CD4-positive, alpha-beta T cell treated with Interleukin-15 for 4 hours (primary cell): ENCODE measurements around the gene TDRD7.
A peak's percentile ranks its signal among the peaks of the same experiment; 100 is the strongest.
"Not testable (repeated sequence)": the region's sequence is repeated elsewhere in the genome, so short reads cannot be mapped to it uniquely, and the experiment has no call there.

Source experiments
- DNase-seq: peaks from one replicate; pipeline ENCODE4 v3.0.0-alpha.2; 2020; ENCODE audit warnings: low spot score

TDRD7 gene

DNA sequence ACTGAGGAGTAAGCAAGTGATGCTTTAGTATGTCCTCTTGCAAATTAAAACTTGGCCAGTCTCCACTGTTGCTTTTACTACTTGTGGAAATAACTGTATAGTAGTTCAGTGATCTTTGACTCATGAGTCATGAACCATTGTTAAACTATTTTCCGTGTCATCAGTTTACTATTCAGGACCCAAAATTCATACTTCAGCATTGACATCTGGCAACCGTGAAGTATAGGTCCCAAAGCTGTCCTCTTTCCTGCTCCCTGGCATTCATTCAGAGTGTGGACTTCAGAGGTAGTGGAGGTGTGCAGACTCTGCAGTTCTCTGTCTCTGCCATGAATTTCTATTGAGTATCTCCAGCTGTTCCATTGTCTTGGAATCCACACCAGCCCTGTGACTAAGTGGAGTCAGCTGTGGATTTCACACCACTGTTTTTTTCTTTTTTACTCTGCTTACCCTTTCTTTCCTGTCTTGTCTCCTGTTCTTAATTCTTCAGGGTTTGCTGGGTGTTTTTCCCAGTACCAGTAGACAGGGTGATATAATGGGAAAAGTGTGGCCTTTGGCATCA is 7.5 kb downstream of the TDRD7 start:
- no peak for DNase-seq

DNA sequence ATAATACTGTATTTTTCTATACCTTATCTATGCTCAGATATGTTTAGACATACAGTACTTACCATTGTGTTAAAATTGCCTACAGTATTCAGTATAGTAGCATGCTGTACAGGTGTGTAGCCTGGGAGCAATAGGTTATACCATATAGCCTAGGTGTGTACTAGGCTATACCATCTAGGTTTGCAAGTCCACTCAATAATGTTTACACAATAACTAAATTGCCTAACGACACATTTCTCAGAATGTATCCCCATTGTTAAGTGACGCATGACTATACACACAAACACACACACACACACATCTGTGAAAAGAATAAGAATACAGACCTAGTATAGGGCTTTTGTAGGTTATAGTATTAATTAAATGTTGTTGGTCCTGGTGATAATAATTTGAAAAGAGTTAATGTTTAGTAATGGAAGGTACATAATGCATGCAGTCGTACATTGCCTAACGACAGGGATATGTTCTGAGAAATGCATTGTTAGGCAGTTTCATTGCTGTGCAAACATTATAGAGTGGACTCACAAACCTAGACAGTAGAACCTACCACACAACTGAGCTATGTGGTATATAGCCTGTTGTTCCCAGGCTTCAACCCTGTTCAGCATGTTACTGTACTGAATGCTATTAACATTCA is 13.6 kb downstream of the TDRD7 start:
- no peak for DNase-seq

DNA sequence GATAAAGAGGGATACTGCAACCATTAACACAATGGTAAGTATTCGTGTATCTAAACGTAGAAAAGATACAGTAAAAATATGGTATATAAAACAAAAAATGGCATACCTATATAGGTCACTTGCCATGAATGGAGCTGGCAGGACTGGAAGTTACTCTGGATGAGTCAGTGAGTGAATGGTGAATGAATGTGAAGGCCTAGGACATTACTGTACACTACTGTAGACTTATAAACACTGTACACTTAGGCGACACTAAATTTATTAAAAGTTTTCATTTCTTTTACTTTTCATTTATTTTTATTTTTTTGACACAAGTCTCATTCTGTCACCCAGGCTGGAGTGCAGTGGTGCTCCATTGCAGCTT is 14.1 kb downstream of the TDRD7 start:
- no peak for DNase-seq

DNA sequence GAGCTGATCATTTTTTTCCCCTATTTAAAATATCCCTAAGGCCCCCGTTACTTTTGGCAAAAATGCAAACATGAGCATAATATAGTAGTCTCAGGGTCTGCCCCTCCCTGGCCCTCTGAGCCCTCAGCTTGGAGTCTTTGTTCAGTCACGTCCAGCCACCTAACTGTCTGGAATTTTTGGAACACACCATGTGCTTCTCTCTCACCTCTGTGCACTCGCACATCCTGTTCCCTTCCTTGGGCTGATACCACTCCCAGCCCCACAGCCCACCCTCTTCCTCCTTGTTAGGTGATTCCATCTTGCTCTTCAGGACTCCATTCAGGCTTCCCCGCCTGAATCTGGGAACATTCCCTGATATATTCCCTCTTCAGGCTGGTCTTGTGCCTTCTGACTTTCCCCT is 16.0 kb downstream of the TDRD7 start:
- DNase-seq: no peak

DNA sequence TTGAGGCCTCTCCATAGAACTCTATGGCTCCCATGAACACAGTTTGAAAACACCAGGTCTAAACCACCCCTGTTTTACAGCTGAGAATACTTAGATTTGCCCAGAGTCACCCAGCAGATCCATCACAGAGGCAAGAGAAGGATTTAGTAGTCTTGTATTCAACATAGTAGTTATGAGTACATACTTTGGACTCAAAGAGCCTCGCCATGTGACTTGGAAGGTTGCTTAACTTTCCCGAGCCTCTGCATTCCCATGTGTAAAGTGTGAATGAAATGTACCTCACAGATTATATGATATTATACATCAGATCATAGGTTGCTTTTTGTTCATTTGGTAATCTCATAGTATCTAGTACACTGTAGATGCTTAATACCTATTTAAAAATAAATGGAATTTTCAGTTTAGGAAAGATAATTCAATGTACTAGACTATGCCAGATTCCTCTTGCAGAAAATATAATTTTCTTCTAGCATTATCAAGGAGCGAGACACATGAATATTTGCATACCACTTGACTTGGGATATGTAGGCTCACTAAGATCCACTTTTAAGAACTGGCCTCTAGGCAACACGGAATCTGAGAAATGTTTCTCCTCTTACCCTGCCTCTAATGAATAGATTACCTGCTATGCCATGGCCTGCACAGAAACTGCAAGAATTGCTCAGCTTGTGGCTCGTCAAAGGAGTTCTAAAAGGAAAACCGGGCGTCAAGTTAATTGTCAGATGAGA is 18.6 kb downstream of the TDRD7 start:
- DNase-seq: no peak

DNA sequence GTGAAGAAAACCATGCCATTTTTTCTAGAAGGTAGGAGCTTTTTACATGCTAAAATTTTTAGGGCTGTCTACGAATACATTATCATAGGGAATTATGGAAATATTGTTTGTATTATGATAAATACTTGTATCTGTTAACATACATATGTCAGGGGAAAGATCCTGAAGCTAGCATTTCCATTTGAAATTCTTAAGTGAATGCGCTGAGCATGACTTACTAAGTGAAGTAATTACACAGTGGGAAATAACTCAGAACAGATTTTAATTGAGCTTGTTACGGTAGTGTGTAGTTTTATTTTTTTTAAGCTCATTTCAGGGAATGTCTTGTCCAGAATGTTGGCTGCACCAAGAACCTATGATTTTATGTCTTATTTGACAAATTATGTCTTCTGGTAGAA is 19.1 kb downstream of the TDRD7 start:
- no peak for DNase-seq

DNA sequence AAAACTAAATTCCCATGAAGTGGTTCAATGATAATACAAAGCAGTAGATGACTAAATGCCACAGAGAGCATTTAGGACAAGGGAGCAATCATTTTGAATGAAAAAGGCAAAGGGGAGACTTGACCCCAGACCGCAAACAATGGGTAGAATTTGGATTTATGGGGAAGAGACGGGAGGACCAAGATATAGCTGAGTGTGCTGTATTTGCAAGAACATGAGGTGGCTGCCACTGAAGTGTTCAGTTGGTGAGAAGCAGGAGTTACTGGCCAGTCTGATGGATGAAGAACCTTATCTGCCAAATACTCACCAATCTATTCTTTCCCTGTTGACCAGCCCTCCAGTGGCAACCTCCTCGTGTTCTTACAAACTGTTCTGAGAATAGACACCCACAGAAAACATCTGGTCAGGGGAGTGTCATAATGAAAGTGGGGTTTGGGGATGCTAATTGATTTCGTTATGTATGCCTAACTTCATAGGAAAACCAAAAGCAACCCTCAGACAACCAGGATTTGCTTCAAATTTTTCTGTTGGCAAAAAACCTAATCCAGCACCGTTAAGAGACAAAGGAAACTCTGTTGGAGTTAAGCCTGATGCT is 19.8 kb downstream of the TDRD7 start:
- DNase-seq: no peak

DNA sequence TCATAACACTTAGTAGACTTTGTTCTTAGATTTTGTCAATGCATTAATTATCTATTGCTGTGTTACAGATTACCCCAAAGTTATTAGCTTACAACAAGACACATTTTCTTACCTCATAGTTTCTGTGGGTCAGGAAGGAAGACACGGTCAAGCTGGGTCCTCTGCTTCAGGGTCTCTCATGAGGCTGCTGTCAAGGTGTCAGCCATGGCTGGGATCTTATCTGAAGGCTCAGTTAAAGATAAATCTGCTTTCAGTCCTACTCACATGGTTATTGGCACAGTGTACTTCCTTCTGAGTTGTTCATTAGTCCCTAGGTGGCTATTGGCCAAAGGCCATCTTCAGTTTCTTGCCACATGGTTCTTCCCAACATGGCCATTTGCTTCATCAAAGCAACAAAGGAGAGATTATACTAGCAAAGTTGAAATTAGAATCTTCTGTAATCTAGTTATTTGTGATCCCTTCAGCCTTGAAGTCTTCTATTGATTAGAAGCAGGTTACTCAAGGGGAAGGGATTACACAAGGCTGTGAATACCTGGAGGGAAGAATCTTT is 25.2 kb downstream of the TDRD7 start:
- no peak for DNase-seq

DNA sequence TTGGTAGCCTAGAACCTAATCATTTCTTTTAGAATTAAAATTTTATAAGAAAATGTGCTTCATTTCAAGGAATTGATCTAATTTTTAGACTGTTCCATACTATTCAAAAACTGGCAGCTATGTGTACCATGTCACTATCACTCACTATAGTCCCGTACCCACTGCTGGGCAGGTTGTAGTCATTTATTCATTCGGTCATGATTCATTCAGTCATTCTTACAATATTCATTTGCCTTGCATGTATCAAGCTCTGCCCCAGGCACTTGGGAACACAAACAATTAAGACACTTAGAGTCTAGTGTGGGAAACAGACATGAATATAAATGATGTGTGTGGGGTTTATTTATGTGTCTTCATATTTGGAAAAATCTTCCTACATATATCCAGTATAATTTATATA is 26.4 kb downstream of the TDRD7 start:
- no peak for DNase-seq

DNA sequence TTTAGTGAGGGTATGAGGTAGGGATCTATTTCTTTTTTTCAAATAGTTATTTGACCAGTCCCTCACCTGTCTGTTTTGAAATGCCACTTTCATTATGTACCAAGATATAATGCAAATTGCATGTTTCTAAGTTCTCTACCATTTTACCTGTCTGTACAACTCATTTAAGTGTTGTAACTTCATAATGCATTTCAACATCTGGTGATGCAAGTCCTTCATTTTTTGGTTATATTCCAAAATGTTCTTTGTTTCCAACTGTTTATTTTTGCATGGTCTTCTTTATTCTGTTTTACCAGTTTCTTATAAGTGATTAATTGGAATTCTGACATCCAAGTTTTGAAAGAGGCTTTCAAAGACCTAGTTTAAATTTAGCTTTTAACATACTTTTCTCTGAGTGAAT is 26.8 kb downstream of the TDRD7 start:
- DNase-seq: no peak

DNA sequence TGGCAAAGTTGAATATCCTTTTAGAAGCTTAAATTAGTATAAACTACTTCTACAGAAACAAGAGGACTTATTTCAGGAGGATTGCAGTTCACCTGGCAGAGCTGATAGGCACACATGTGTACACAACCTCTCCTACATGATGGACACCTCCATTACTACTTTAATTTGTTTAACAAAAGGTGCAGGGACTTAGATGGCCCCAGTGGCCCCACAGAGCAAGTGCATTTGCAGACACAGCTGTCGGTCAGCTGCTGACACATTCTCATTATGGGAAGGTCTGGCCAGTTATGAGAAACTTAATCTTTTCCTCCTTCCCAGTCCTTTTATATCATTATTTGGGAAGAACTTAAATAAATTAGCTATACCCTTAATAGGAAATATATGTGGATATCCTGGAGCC is 28.3 kb downstream of the TDRD7 start:
- no peak for DNase-seq

DNA sequence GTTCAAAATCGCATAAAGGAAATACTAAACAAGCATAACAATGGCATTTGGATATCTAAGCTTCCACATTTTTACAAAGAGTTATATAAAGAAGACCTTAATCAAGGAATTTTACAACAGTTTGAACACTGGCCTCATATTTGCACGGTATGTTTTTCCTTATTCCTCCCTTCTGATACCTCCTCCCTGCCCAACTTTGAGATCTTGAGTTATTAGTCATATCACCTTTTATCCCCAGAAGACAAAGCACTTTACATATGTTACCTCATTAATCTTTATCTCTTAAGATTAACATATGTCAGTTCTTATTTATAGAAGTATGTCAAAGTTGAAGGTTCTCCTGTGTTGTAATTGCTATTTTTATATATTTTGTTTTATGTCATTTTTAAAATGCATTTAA is 29.8 kb downstream of the TDRD7 start:
- no peak for DNase-seq

DNA sequence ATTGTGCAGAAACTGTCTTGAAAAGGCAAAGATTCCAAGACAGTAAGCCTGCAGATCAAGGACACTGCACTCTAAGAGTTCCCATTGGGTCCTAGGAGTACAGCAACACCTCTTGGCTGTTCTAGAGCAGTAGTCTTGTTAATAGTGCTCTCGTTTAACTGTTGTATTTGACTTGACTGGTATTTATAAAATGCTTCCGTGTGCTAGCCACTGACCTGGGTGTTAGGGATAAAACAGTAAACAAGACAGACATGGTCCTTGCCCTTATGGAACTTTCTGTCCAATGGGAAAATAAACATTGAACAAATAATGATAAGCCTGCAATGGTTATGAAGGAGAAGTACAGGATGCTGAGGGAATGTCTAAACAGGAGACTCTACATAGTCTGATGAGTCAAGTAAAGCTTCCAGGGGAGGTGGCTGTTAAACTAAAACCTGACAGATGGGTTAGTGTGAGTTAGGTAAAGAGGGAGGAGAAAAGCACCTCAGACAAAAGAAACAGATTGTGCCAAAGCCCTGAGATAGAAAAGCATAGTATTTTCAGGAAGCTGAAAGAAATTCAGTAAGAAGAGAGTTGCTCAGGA is 33.3 kb downstream of the TDRD7 start:
- DNase-seq: no peak

DNA sequence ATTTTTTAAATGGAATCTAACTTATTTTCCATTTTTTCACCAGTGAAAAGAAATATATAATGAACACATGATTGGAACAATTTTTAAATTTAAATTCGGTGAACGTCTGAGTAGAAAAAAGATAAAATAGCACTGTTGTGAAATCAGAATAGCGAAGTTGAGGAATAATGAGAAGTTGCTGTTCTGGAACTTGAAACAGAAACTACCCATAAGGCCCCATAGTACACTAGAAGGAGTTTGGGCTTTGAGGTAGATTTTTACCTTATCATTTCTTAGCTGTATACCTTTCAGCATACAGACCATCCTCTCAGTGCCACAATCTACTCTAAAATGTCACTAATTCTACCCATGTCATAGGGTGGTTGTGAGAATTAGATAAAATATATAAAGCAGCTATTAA is 35.1 kb downstream of the TDRD7 start:
- DNase-seq: no peak

DNA sequence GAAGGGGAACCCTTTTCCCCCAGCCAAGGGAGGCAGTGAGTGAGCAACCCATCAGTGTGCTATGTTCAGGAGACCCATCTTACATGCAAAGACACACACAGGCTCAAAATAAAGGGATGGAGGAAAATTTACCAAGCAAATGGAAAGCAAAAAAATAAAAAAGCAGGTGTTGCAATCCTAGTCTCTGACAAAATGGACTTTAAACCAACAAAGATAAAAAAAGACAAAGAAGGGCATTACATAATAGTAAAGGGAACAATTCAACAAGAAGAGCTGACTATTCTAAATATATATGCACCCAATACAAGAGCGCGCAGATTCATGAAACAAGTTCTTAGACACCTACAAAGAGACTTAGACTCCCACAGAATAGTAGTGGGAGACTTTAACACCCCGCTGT is 41.7 kb downstream of the TDRD7 start:
- DNase-seq: not testable (repeated sequence)

DNA sequence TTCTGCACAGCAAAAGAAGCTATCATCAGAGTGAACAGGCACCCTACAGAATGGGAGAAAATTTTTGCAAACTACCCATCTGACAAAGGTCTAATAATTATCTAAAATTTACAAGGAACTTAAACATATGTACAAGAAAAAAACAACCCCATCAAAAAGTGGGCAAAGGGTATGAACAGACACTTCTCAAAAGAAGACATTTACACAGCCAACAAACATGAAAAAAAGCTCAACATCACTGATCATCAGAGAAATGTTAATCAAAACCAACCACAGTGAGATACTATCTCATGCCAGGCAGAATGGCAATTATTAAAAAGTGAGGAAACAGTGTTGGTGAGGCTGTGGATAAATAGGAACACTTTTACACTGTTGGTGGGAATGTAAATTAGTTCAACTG is 44.9 kb downstream of the TDRD7 start:
- DNase-seq: not testable (repeated sequence)

DNA sequence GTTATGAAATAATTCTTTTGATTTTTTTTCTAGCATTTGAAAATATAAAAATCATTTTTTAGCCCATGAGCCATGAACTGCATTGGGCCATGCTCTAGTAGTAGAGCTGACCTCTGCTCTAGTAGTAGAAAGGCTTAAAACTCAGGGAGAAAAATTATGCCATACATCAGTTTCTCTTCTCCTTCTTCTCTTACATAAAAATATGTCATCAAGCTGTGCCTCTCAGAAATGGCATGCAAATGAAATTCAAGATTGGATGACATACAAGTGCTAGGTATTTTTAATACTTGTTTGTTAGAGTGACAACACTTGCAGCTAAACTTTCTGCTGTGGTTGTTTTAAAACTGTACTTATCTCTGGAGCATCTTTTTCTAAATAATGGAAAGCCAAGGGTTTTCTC is 47.4 kb downstream of the TDRD7 start:
- DNase-seq: no peak

DNA sequence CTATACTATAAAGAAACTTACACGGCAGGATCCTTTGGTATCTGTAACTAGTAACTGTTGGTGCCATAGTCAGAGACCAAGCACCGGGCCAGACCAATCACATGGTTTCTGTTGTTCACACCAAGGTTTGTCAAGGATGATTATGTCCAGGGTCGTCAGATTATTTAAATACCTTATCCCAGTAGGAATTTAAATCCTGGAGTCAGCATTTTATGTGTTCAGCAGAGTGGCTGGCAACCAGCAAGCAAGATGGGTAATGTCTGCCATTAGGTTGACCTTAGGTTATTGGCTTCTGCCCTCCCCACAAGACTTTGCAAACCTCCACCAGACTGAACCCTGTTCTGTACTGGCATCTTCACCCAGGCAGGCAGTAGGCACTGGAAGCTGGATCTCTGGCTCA is 50.3 kb downstream of the TDRD7 start:
- no peak for DNase-seq

DNA sequence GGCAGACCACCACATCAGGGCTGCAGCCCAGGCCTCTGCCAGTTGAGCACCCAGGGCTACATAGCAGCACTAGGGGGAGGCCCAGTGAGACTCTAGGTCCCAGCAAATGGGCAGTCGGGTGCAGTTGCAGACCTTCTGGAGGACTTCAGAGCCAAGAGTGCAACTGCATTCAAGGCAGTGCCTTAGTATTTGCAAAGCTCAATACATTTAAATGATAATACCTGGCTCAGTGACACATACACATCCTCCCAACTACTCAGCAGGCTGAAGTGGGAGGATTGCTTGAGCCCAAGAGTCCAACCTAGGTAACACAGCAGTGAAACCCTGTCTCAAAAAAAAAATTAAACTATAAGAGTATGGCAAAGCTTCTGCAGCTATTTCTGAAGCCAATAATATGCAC is 51.0 kb downstream of the TDRD7 start:
- DNase-seq: no peak

DNA sequence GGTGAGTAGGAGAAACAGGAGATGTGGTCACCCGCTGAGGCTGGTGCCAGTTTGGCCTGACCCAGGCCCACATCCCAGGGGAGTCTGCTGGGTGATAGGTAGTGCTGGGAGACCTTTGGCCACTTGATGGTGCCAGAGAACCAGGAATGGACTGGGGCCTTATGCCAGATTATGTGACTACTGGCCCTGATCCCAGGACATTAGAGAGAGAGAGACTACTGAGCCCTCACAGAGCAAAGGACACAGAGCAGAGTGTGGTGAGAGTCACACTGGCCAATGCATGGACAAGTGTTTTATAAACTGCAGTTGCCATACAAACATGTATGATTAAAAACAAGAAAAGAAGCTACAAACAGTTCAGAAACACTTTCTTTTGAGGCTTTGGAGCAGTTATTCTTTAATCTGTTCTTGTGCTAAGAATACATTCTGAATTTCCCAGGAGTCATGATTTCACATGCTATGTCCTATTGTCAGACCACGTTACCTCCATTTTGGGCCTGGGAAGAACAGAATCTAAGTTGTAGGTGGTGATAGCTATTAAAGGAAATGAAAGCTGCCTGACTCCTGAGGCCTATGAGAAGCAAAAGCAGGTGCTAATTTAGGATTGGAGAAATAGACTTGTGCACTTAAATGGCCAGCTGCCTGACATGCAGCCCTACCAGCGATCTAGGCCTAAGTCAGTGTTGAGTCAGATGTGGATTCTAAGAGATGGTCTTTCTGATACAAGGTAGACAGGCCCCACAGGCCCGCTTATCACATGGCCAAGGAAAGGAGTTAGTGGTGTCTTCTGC is 57.0 kb downstream of the TDRD7 start:
- peak; percentile 7 for DNase-seq

DNA sequence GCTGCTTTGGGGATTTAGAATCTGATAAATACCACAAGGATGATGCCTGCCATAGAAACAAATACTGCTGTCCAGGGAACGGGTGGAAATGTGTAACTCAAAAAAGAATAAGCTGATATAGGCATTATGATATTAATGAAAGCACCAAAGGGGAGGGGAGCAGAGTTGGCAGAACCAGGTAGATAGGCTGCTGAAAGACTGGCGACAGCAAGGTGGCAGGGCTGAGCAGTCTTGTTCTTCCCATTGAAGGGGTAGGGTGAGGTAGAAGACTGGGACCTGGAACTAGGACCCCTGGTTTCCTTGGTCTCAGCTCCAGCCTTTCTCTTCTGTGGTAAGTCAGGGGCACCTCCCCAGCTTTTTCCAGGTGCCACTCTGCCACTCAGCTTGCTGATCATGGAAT is 58.2 kb downstream of the TDRD7 start:
- DNase-seq: no peak

DNA sequence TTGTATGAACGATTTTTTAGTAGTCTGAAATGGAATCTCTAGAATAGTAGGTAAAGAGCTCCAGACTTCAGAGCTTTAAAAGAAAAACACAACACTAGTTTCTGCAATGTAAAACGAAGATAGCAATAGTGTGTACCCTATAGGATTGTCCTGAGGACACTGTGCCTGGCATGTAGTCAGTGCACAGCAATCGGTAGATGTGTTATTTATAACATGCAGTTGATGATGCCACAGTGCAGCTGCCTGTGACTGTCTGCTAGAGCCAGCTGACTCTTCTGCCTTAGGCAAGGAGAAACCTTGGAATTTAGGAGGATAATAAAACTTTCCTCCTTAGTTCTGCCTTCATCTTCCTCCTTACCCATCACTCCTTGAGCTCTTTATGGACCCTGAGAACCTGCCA is 61.8 kb downstream of the TDRD7 start:
- no peak for DNase-seq
